Osteocyte (in vitro differentiated cells): Measurements from ENCODE around the gene KIF16B. TPM values are rescaled to one million over a fixed set of nuclear protein-coding genes. Genes with fewer than 3 reads are reported as not detected.

Experiments
- DNase-seq: peaks from one replicate; pipeline ENCODE4 v3.0.0; 2021; ENCODE audit warnings: mixed read lengths; ENCODE audit not compliant: unreplicated experiment; ENCODE audit errors: extremely low spot score
- H3K27ac Mint-ChIP-seq: one replicate; pipeline ENCODE4 v1.8.0; 2021; ENCODE audit warnings: mild to moderate bottlenecking, mixed read lengths; ENCODE audit not compliant: unreplicated experiment
- H3K27me3 Mint-ChIP-seq: one replicate; pipeline ENCODE4 v1.8.0; 2021; ENCODE audit warnings: mixed read lengths; ENCODE audit not compliant: unreplicated experiment
- H3K36me3 Mint-ChIP-seq: one replicate; pipeline ENCODE4 v1.8.0; 2021; ENCODE audit warnings: mixed read lengths; ENCODE audit not compliant: unreplicated experiment
- H3K4me1 Mint-ChIP-seq: one replicate; pipeline ENCODE4 v1.8.0; 2021; ENCODE audit warnings: mixed read lengths; ENCODE audit not compliant: unreplicated experiment
- H3K4me3 Mint-ChIP-seq: one replicate; pipeline ENCODE4 v1.8.0; 2021; ENCODE audit warnings: mild to moderate bottlenecking, moderate library complexity, mixed read lengths; ENCODE audit not compliant: unreplicated experiment
- H3K9me3 Mint-ChIP-seq: one replicate; pipeline ENCODE4 v1.8.0; 2021; ENCODE audit warnings: mixed read lengths; ENCODE audit not compliant: unreplicated experiment
- CTCF ChIP-seq: fragments of 200-600 bp; sonication (generic); IDR thresholded peaks from 2 replicates; pipeline ENCODE4 v1.5.0; 2021; ENCODE audit warnings: antibody characterized with exemption, mild to moderate bottlenecking, moderate library complexity
- total RNA-seq: library from RNA; stranded (reverse); gene quantifications from 2 replicates; pipeline ENCODE4 v1.2.1, GENCODE V29; 2021

The KIF16B gene
- total RNA-seq, 1 donor from 2014 or later: 10.2 TPM

DNA sequence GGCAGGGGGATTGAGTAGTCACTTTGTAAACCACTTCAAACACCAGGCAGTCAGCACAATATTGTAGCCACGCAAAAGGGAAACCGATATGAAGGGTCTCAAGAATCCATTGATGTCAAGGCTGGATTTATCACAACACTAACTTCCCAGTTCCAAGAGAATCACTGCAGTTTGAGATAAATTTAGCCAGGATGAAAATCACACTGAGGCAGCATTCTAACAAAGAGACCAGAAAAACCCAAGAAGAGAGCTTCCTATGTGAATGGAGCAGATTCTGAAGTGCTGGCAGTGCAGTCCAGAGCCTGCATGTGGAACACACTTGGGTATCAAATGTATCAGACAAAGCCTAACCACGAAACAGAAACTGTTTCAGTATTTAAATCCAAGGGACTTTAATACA lies 84.6 kb downstream of the KIF16B start:
- Mint-ChIP-seq H3K27me3 (no peaks in the 10 kb centered on the region), H3K36me3 (peaks cover 11% of the 10 kb centered on the region), H3K27ac (no peak overlapping the region), H3K9me3 (no peaks in the 10 kb centered on the region), H3K4me1 (peaks cover 10% of the 10 kb centered on the region), H3K4me3 (no peak overlapping the region)
- TF ChIP-seq CTCF: no peak
- no peak for DNase-seq

DNA sequence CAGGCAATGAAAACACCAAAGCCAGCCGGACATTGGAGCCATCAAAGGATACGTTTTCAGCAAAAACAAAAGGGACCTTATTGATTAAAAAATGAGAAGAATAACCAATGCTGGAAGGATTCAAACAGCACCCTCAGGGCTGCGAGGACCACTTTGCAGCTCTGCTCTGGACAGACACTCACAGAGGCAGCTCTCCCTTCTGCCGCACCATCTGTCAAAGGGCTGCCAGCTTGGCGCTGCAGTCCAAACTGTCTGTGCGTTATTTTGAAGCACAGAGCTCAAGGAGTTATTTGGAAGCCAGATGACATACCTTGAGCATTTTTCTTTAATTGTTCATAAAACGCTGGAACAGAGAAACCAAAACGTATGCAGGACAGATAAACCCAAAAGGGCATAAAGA lies 85.2 kb downstream of the KIF16B start:
- no peak for TF ChIP-seq CTCF
- no peaks in the 10 kb centered on the region for H3K27me3 Mint-ChIP-seq
- peaks cover 14% of the 10 kb centered on the region for H3K36me3 Mint-ChIP-seq
- H3K4me3 Mint-ChIP-seq: no peak overlapping the region
- no peak overlapping the region for H3K27ac Mint-ChIP-seq
- H3K4me1 Mint-ChIP-seq: peaks cover 10% of the 10 kb centered on the region
- no peaks in the 10 kb centered on the region for H3K9me3 Mint-ChIP-seq
- no peak for DNase-seq

DNA sequence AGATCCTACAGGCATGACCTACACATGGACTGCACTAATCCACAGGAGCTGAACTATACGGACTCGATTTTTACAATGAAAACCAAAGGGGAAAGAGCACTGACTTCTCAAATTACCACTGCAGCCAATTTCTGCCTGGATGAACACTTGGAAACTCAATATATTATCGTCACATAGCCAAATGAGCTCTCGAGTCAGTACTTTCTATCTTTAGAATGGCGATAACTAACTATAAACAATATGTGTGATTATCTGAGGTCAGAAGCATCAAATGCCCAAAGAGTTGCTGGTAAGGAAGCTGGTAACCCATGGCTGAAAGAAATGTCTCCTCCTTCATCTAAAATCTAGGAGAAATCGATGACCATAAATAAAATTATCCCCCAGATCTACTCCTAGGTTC lies 86.7 kb downstream of the KIF16B start:
- Mint-ChIP-seq H3K27ac (no peak overlapping the region), H3K36me3 (peaks cover 11% of the 10 kb centered on the region), H3K4me1 (peaks cover 10% of the 10 kb centered on the region), H3K27me3 (no peaks in the 10 kb centered on the region), H3K4me3 (no peak overlapping the region), H3K9me3 (no peaks in the 10 kb centered on the region)
- DNase-seq: no peak
- no peak for TF ChIP-seq CTCF

- Mint-ChIP-seq H3K4me1 (peaks cover 10% of the 10 kb centered on the region), H3K9me3 (no peaks in the 10 kb centered on the region), H3K27ac (no peak overlapping the region), H3K4me3 (no peak overlapping the region), H3K27me3 (no peaks in the 10 kb centered on the region), H3K36me3 (peaks cover 11% of the 10 kb centered on the region)
- DNase-seq: no peak
- TF ChIP-seq CTCF: no peak
Measured at GRCh38 chr20:16485401-16485800, 87.8 kb downstream of the KIF16B start.

DNA sequence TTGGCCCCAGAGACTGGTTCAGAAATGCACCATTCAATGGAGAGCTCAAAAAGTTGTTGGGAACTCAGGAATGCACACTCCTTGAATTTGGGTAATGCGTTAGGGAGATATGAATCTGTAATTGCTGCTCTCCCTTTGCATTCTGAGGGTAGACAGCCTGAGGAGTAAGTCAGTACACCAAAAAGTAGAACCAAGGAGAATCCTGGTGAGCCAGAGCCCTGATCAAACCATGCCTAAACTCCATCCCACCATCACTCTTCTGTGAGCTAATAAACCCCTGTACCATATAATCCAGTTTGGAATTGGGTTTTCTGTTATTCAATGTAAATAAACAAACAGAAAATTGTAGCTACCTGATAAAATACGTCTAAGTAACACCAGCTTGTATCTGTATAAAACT lies 90.2 kb downstream of the KIF16B start:
- Mint-ChIP-seq H3K4me1 (peaks cover 10% of the 10 kb centered on the region), H3K27me3 (no peaks in the 10 kb centered on the region), H3K9me3 (no peaks in the 10 kb centered on the region), H3K4me3 (no peak overlapping the region), H3K36me3 (peaks cover 11% of the 10 kb centered on the region), H3K27ac (no peak overlapping the region)
- DNase-seq: no peak
- TF ChIP-seq CTCF: no peak
